H1 (cell line): ENCODE results near the gene TRAP1.

Experiments used
- CBX8 ChIP-seq: fragments of 300-800, 300-1000 bp; sonication (generic); IDR thresholded peaks from 2 replicates; pipeline ENCODE4 v1.7.1; 2016; ENCODE audit warnings: low read depth, low read length, borderline replicate concordance
- CHD1 ChIP-seq: IDR thresholded peaks from 2 replicates; pipeline ENCODE4 v1.6.1; 2012; ENCODE audit warnings: low read depth, low read length, improper control_type of control experiment
- NRF1 ChIP-seq: IDR thresholded peaks from 2 replicates; pipeline ENCODE4 v1.6.1; 2011; ENCODE audit warnings: mild to moderate bottlenecking, low read depth, low read length, improper control_type of control experiment
- POLR2A ChIP-seq, 2 experiments: IDR thresholded peaks; 1 replicate in 1 of 2; 2 replicates in 1 of 2; pipeline ENCODE4 v1.6.1; 2011; ENCODE audit warnings: low read depth in 2 of 2, low read length in 2 of 2, mild to moderate bottlenecking in 2 of 2; ENCODE audit errors: control extremely low read depth in 1 of 2
- POLR2AphosphoS5 ChIP-seq: IDR thresholded peaks from 2 replicates; pipeline ENCODE4 v1.6.1; 2011; ENCODE audit warnings: low read depth, low read length
- SIX5 ChIP-seq: IDR thresholded peaks from 2 replicates; pipeline ENCODE4 v1.6.1; 2011; ENCODE audit warnings: mild to moderate bottlenecking, low read depth, low read length
- SUZ12 ChIP-seq: fragments of 200-600 bp; sonication (generic); IDR thresholded peaks from 2 replicates; pipeline ENCODE4 v1.6.1; 2012; ENCODE audit warnings: mild to moderate bottlenecking, inconsistent platforms, low read length, moderate library complexity, mixed read lengths
- YY1 ChIP-seq: IDR thresholded peaks from 2 replicates; pipeline ENCODE4 v1.6.1; 2011; ENCODE audit warnings: low read depth, mild to moderate bottlenecking, low read length
- TF ChIP-seq, protein P1 (sequence below), 3 experiments: IDR thresholded peaks; 1 replicate in 2 of 3; 2 replicates in 1 of 3; pipeline versions ENCODE4 v1.5.1 to v1.6.1; 2011; ENCODE audit warnings: low read length in 3 of 3, mild to moderate bottlenecking in 3 of 3, inconsistent platforms in 2 of 3, low read depth in 1 of 3, moderate library complexity in 1 of 3; ENCODE audit not compliant: insufficient read depth in 1 of 3; ENCODE audit errors: control extremely low read depth in 1 of 3
- TF ChIP-seq, protein P2 (sequence below): IDR thresholded peaks from 2 replicates; pipeline ENCODE4 v1.6.1; 2012; ENCODE audit warnings: inconsistent platforms
- TF ChIP-seq, protein P3 (sequence below): IDR thresholded peaks from 2 replicates; pipeline ENCODE4 v1.6.1; 2011; ENCODE audit warnings: low read depth, mild to moderate bottlenecking, low read length; ENCODE audit not compliant: insufficient read depth
- TF ChIP-seq, protein P4 (sequence below): IDR thresholded peaks from 2 replicates; pipeline ENCODE4 v1.6.1; 2011; ENCODE audit warnings: low read length, improper control_type of control experiment

DNA sequence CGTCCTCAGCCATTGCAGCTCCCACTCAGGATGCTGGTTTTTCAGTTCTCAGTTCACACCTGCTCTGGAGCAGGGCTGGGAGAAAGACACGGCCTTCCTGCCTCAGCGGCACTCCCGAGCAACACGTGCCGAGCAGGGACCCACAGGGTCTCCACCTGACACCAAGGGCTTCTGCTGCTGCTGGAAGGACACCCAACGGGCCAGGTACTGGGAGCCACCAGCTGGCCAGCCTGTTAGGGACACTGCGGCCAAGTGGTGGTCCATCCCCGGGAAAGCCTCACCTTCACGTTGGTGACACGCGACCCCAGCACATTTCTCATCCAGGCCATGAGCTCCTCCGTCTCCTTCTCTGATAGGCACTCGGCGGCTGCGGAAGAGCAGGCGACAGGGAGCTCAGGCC lies 54.7 kb downstream of the TRAP1 start:
- TF ChIP-seq YY1 (no peak), CBX8 (no peak), POLR2A (IDR thresholded peaks at IDR 0.05; ENCODE audit: control extremely low read depth in 1 of 2, low read depth in 2 of 2, low read length in 2 of 2) (no peak), POLR2AphosphoS5 (0 out of 2 replicates have a peak, but pooled peaks have one; percentile 13), SUZ12 (no peak), NRF1 (no peak), CHD1 (no peak), SIX5 (no peak)
- TF ChIP-seq, protein P1, sequence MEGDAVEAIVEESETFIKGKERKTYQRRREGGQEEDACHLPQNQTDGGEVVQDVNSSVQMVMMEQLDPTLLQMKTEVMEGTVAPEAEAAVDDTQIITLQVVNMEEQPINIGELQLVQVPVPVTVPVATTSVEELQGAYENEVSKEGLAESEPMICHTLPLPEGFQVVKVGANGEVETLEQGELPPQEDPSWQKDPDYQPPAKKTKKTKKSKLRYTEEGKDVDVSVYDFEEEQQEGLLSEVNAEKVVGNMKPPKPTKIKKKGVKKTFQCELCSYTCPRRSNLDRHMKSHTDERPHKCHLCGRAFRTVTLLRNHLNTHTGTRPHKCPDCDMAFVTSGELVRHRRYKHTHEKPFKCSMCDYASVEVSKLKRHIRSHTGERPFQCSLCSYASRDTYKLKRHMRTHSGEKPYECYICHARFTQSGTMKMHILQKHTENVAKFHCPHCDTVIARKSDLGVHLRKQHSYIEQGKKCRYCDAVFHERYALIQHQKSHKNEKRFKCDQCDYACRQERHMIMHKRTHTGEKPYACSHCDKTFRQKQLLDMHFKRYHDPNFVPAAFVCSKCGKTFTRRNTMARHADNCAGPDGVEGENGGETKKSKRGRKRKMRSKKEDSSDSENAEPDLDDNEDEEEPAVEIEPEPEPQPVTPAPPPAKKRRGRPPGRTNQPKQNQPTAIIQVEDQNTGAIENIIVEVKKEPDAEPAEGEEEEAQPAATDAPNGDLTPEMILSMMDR (IDR thresholded peaks at IDR 0.05; ENCODE audit: control extremely low read depth in 1 of 3, insufficient read depth in 1 of 3, low read depth in 1 of 3, low read length in 3 of 3): no peak
- TF ChIP-seq, protein P2, sequence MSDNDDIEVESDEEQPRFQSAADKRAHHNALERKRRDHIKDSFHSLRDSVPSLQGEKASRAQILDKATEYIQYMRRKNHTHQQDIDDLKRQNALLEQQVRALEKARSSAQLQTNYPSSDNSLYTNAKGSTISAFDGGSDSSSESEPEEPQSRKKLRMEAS: no peak
- TF ChIP-seq, protein P3, sequence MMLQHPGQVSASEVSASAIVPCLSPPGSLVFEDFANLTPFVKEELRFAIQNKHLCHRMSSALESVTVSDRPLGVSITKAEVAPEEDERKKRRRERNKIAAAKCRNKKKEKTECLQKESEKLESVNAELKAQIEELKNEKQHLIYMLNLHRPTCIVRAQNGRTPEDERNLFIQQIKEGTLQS: no peak
- TF ChIP-seq, protein P4, sequence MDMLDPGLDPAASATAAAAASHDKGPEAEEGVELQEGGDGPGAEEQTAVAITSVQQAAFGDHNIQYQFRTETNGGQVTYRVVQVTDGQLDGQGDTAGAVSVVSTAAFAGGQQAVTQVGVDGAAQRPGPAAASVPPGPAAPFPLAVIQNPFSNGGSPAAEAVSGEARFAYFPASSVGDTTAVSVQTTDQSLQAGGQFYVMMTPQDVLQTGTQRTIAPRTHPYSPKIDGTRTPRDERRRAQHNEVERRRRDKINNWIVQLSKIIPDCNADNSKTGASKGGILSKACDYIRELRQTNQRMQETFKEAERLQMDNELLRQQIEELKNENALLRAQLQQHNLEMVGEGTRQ: no peak
